Astrocyte (in vitro differentiated cells and primary cell): Measurements from ENCODE around the gene DNM1. TPM values are rescaled to one million over a fixed set of nuclear protein-coding genes. Genes with fewer than 3 reads are reported as not detected.

Experiments
- DNase-seq: peaks from one replicate; pipeline ENCODE4 v3.0.0-alpha.2; 2010; ENCODE audit warnings: low read depth
- FAIRE-seq: peaks from 2 replicates; lab custom pipeline; 2011; peaks lifted over from hg19 to GRCh38; lab: Jason Lieb, UNC
- H2AFZ ChIP-seq: 2 replicates; pipeline ENCODE4 v1.6.0; 2012; ENCODE audit warnings: low read depth, low read length, inconsistent platforms
- H3K27ac ChIP-seq: 2 replicates; pipeline ENCODE4 v1.5.1; 2011; ENCODE audit warnings: low read depth, low read length, inconsistent platforms
- H3K27me3 ChIP-seq: 2 replicates; pipeline ENCODE4 v1.6.0; 2011; ENCODE audit warnings: low read length, inconsistent platforms; ENCODE audit not compliant: insufficient read depth
- H3K36me3 ChIP-seq: 2 replicates; pipeline ENCODE4 v1.5.1; 2011; ENCODE audit warnings: low read length, inconsistent platforms; ENCODE audit not compliant: insufficient read depth
- H3K4me1 ChIP-seq: 2 replicates; pipeline ENCODE4 v1.5.1; 2011; ENCODE audit warnings: low read length, inconsistent platforms; ENCODE audit not compliant: insufficient read depth
- H3K4me2 ChIP-seq: 2 replicates; pipeline ENCODE4 v1.6.0; 2012; ENCODE audit warnings: low read length, inconsistent platforms
- H3K4me3 ChIP-seq: 2 replicates; pipeline ENCODE4 v1.5.1; 2011; ENCODE audit warnings: low read depth, mild to moderate bottlenecking, low read length, inconsistent platforms; ENCODE audit not compliant: insufficient read depth
- H3K79me2 ChIP-seq: 2 replicates; pipeline ENCODE4 v1.6.0; 2012; ENCODE audit warnings: mild to moderate bottlenecking, low read length, inconsistent platforms; ENCODE audit not compliant: insufficient read depth
- H3K9ac ChIP-seq: 2 replicates; pipeline ENCODE4 v1.6.0; 2012; ENCODE audit warnings: mild to moderate bottlenecking, low read length, inconsistent platforms
- H3K9me3 ChIP-seq: 2 replicates; pipeline ENCODE4 v1.5.1; 2012; ENCODE audit warnings: low read depth, mild to moderate bottlenecking, low read length, inconsistent platforms; ENCODE audit not compliant: insufficient read depth
- H4K20me1 ChIP-seq: 2 replicates; pipeline ENCODE4 v1.6.0; 2012; ENCODE audit warnings: low read length, inconsistent platforms; ENCODE audit not compliant: insufficient read depth
- H3K27ac Mint-ChIP-seq: one replicate; pipeline ENCODE4 v1.8.0; 2021; ENCODE audit warnings: mild to moderate bottlenecking, mixed read lengths; ENCODE audit not compliant: unreplicated experiment
- H3K27me3 Mint-ChIP-seq: one replicate; pipeline ENCODE4 v1.8.0; 2021; ENCODE audit warnings: low read depth, mixed read lengths; ENCODE audit not compliant: unreplicated experiment
- H3K36me3 Mint-ChIP-seq: one replicate; pipeline ENCODE4 v1.8.0; 2021; ENCODE audit warnings: low read depth, mixed read lengths; ENCODE audit not compliant: unreplicated experiment
- H3K4me1 Mint-ChIP-seq: one replicate; pipeline ENCODE4 v1.8.0; 2021; ENCODE audit warnings: low read depth, mixed read lengths; ENCODE audit not compliant: unreplicated experiment
- H3K4me3 Mint-ChIP-seq: one replicate; pipeline ENCODE4 v1.8.0; 2021; ENCODE audit warnings: mild to moderate bottlenecking, moderate library complexity, mixed read lengths; ENCODE audit not compliant: unreplicated experiment
- H3K9me3 Mint-ChIP-seq: one replicate; pipeline ENCODE4 v1.8.0; 2021; ENCODE audit warnings: mild to moderate bottlenecking, mixed read lengths; ENCODE audit not compliant: unreplicated experiment
- EZH2 ChIP-seq: IDR thresholded peaks from 2 replicates; pipeline ENCODE4 v1.6.1; 2012; ENCODE audit warnings: mild to moderate bottlenecking, low read length, inconsistent platforms; ENCODE audit not compliant: insufficient read depth
- total RNA-seq: library from RNA; stranded (reverse); gene quantifications from 2 replicates; pipeline ENCODE4 v1.2.1, GENCODE V29; 2021
- TF ChIP-seq, protein P1 (sequence below): IDR thresholded peaks from 2 replicates; pipeline ENCODE4 v1.5.1; 2011; ENCODE audit warnings: low read depth, mild to moderate bottlenecking, inconsistent platforms, low read length, moderate library complexity; ENCODE audit not compliant: insufficient read depth

Gene DNM1
- total RNA-seq, 1 donor from 2014 or later: 29.7 TPM

- no peaks in the 10 kb centered on the region for H3K9me3 ChIP-seq
- Mint-ChIP-seq H3K36me3 (peaks cover 20% of the 10 kb centered on the region), H3K27me3 (no peaks in the 10 kb centered on the region), H3K27ac (no peak overlapping the region), H3K4me3 (no peak overlapping the region), H3K4me1 (peaks cover 7% of the 10 kb centered on the region), H3K9me3 (no peaks in the 10 kb centered on the region)
- no peak overlapping the region for H3K4me3 ChIP-seq
- peaks cover 10% of the 10 kb centered on the region for H3K4me1 ChIP-seq
- peaks cover 67% of the 10 kb centered on the region for H4K20me1 ChIP-seq
- H3K36me3 ChIP-seq: peaks cover 52% of the 10 kb centered on the region
- FAIRE-seq (no peak), DNase-seq (no peak)
- H3K79me2 ChIP-seq: peaks cover 57% of the 10 kb centered on the region
- no peak for TF ChIP-seq EZH2
- TF ChIP-seq, protein P1, sequence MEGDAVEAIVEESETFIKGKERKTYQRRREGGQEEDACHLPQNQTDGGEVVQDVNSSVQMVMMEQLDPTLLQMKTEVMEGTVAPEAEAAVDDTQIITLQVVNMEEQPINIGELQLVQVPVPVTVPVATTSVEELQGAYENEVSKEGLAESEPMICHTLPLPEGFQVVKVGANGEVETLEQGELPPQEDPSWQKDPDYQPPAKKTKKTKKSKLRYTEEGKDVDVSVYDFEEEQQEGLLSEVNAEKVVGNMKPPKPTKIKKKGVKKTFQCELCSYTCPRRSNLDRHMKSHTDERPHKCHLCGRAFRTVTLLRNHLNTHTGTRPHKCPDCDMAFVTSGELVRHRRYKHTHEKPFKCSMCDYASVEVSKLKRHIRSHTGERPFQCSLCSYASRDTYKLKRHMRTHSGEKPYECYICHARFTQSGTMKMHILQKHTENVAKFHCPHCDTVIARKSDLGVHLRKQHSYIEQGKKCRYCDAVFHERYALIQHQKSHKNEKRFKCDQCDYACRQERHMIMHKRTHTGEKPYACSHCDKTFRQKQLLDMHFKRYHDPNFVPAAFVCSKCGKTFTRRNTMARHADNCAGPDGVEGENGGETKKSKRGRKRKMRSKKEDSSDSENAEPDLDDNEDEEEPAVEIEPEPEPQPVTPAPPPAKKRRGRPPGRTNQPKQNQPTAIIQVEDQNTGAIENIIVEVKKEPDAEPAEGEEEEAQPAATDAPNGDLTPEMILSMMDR: no peak
- H2AFZ ChIP-seq: no peak overlapping the region
- H3K27me3 ChIP-seq: no peaks in the 10 kb centered on the region
- H3K4me2 ChIP-seq: no peak overlapping the region
- H3K9ac ChIP-seq: no peak overlapping the region
- no peak overlapping the region for H3K27ac ChIP-seq
Measured at GRCh38 chr9:128271512-128271911, 68.3 kb downstream of the DNM1 start.

GRCh38 chr9:128274245-128274644 is 71.1 kb downstream of the DNM1 start:
- Histone ChIP-seq H3K79me2 (peaks cover 67% of the 10 kb centered on the region), H3K4me3 (peak overlapping the region; percentile 92), H3K9ac (peak overlapping the region; percentile 100), H3K9me3 (no peaks in the 10 kb centered on the region), H3K36me3 (peaks cover 30% of the 10 kb centered on the region), H3K27ac (no peak overlapping the region), H4K20me1 (peaks cover 51% of the 10 kb centered on the region), H2AFZ (no peak overlapping the region), H3K4me1 (peaks cover 15% of the 10 kb centered on the region), H3K4me2 (peak overlapping the region; percentile 99), H3K27me3 (no peaks in the 10 kb centered on the region)
- no peak for DNase-seq
- FAIRE-seq: no peak
- H3K4me1 Mint-ChIP-seq: peaks cover 18% of the 10 kb centered on the region
- H3K36me3 Mint-ChIP-seq: peaks cover 9% of the 10 kb centered on the region
- H3K27me3 Mint-ChIP-seq: no peaks in the 10 kb centered on the region
- peak overlapping the region; percentile 99 for H3K4me3 Mint-ChIP-seq
- no peaks in the 10 kb centered on the region for H3K9me3 Mint-ChIP-seq
- H3K27ac Mint-ChIP-seq: no peak overlapping the region
- no peak for TF ChIP-seq EZH2
- TF ChIP-seq, protein P1: no peak

GRCh38 chr9:128275198-128276007 is 72.2 kb downstream of the DNM1 start, which contains the start of gene GOLGA2:
Gene GOLGA2 (minus strand): TSS chr9:128276007. CDS start chr9:128275976, 31 bp downstream.
- Histone ChIP-seq H3K9me3 (no peaks in the 10 kb centered on the region), H3K4me2 (peak within 1 kb of the TSS; percentile 99), H3K4me3 (peak within 1 kb of the TSS; percentile 92), H3K36me3 (peaks cover 21% of the 10 kb centered on the region), H2AFZ (peak within 1 kb of the TSS; percentile 79), H3K9ac (peak within 1 kb of the TSS; percentile 100), H3K27ac (peak within 1 kb of the TSS; percentile 97), H3K27me3 (no peaks in the 10 kb centered on the region), H4K20me1 (peaks cover 40% of the 10 kb centered on the region), H3K4me1 (peaks cover 15% of the 10 kb centered on the region), H3K79me2 (peaks cover 62% of the 10 kb centered on the region)
- H3K36me3 Mint-ChIP-seq: peaks cover 8% of the 10 kb centered on the region
- H3K27ac Mint-ChIP-seq: peak within 1 kb of the TSS; percentile 97
- no peaks in the 10 kb centered on the region for H3K9me3 Mint-ChIP-seq
- TF ChIP-seq, protein P1: no peak
- TF ChIP-seq EZH2: no peak
- peaks cover 18% of the 10 kb centered on the region for H3K4me1 Mint-ChIP-seq
- no peak for FAIRE-seq
- H3K27me3 Mint-ChIP-seq: no peaks in the 10 kb centered on the region
- H3K4me3 Mint-ChIP-seq: peak within 1 kb of the TSS; percentile 99
- peak; percentile 67 for DNase-seq
